ENCODE data around the gene UBR4. TPM values are rescaled to one million over a fixed set of nuclear protein-coding genes. Genes with fewer than 3 reads are reported as not detected.
A peak's percentile ranks its signal among the peaks of the same experiment; 100 is the strongest.

Gene UBR4
- total RNA-seq, 6 experiments from 2014 or later: 73.0 to 132 (median 90.1) TPM

- Histone ChIP-seq H3K9me3 (no peaks in the 10 kb centered on the region), H3K27me3 (no peaks in the 10 kb centered on the region), H3K4me1 (peaks cover 0 to 63% (median 19%) of the 10 kb centered on the region in 4 donors), H3K4me3 (no peak overlapping the region), H3K36me3 (no peaks in the 10 kb centered on the region), H3K27ac (no peak overlapping the region)
- TF ChIP-seq POLR2A (IDR thresholded peaks at IDR 0.05) (no peak), CTCF (IDR thresholded peaks at IDR 0.05) (no peak)
- 49% methylated on average over 3 of the region's 3 CpGs for WGBS (ENCODE audit: insufficient coverage, low coverage, low lambda C conversion rate, missing lambda C conversion rate)
- no peak for DNase-seq
- intact Hi-C loops (cut with DNase I): no loop called here
- no peak for ATAC-seq
Measured at GRCh38 chr1:19206947-19207346, 3.1 kb downstream of the UBR4 start.

- Histone ChIP-seq H3K4me1 (peaks cover 0 to 60% (median 13%) of the 10 kb centered on the region in 4 donors), H3K27me3 (no peaks in the 10 kb centered on the region), H3K36me3 (peaks cover 0 to 2% (median 0%) of the 10 kb centered on the region in 4 donors), H3K4me3 (no peak overlapping the region), H3K27ac (peak overlapping the region in 1 of 3 donors; percentile 7), H3K9me3 (no peaks in the 10 kb centered on the region)
- 17% methylated on average over 5 of the region's 5 CpGs for WGBS (ENCODE audit: insufficient coverage, low coverage, low lambda C conversion rate, missing lambda C conversion rate)
- DNase-seq (no peak), ATAC-seq (no peak)
- intact Hi-C loops (cut with DNase I): no loop called here
- no peak for TF ChIP-seq POLR2A (IDR thresholded peaks at IDR 0.05)
- TF ChIP-seq CTCF (IDR thresholded peaks at IDR 0.05): no peak
Measured at GRCh38 chr1:19205845-19206244, 4.2 kb downstream of the UBR4 start.

GRCh38 chr1:19205403-19205802 lies 4.7 kb downstream of the UBR4 start:
- Histone ChIP-seq H3K9me3 (no peaks in the 10 kb centered on the region), H3K4me1 (peaks cover 0 to 62% (median 13%) of the 10 kb centered on the region in 4 donors), H3K36me3 (peaks cover 0 to 2% (median 0%) of the 10 kb centered on the region in 4 donors), H3K4me3 (no peak overlapping the region), H3K27me3 (no peaks in the 10 kb centered on the region), H3K27ac (peak overlapping the region in 1 of 3 donors; percentile 7)
- 70% methylated on average over 1 of the region's 1 CpG for WGBS (ENCODE audit: insufficient coverage, low coverage, low lambda C conversion rate, missing lambda C conversion rate)
- DNase-seq (no peak), ATAC-seq (no peak)
- TF ChIP-seq CTCF (IDR thresholded peaks at IDR 0.05) (no peak), POLR2A (IDR thresholded peaks at IDR 0.05) (no peak)
- intact Hi-C loops (cut with DNase I): no loop called here

- Histone ChIP-seq H3K27ac (no peak overlapping the region), H3K9me3 (no peaks in the 10 kb centered on the region), H3K36me3 (peaks cover 0 to 4% (median 1%) of the 10 kb centered on the region in 4 donors), H3K27me3 (no peaks in the 10 kb centered on the region), H3K4me3 (no peak overlapping the region), H3K4me1 (peaks cover 0 to 67% (median 13%) of the 10 kb centered on the region in 4 donors)
- intact Hi-C loops (cut with DNase I): no loop called here
- 73% methylated on average over 6 of the region's 6 CpGs for WGBS (ENCODE audit: insufficient coverage, low coverage, low lambda C conversion rate, missing lambda C conversion rate)
- no peak for ATAC-seq
- no peak for DNase-seq
- TF ChIP-seq POLR2A (IDR thresholded peaks at IDR 0.05): no peak
- no peak for TF ChIP-seq CTCF (IDR thresholded peaks at IDR 0.05)
Measured at GRCh38 chr1:19204446-19205266, 5.4 kb downstream of the UBR4 start.
